KOPT-K1 (cell line): ENCODE results near the gene PHF14.
"Not testable (repeated sequence)": the region's sequence is repeated elsewhere in the genome, so short reads cannot be mapped to it uniquely, and the experiment has no call there.

Experiments
- H3K27ac ChIP-seq: fragments of 200-600 bp; sonication (generic); 2 replicates; pipeline ENCODE4 v1.5.1; 2016; ENCODE audit warnings: antibody characterized with exemption, mild to moderate bottlenecking, low read depth, low read length; ENCODE audit not compliant: poor library complexity, severe bottlenecking
- H3K36me3 ChIP-seq: fragments of 200-600 bp; sonication (generic); 2 replicates; pipeline ENCODE4 v1.5.1; 2017; ENCODE audit warnings: antibody characterized with exemption, mild to moderate bottlenecking, low read length, moderate library complexity; ENCODE audit not compliant: insufficient read depth
- H3K9me3 ChIP-seq: fragments of 200-600 bp; sonication (generic); 2 replicates; pipeline ENCODE4 v1.5.1; 2017; ENCODE audit warnings: antibody characterized with exemption, low read length, mild to moderate bottlenecking; ENCODE audit not compliant: insufficient read depth, poor library complexity, severe bottlenecking

The PHF14 gene

DNA sequence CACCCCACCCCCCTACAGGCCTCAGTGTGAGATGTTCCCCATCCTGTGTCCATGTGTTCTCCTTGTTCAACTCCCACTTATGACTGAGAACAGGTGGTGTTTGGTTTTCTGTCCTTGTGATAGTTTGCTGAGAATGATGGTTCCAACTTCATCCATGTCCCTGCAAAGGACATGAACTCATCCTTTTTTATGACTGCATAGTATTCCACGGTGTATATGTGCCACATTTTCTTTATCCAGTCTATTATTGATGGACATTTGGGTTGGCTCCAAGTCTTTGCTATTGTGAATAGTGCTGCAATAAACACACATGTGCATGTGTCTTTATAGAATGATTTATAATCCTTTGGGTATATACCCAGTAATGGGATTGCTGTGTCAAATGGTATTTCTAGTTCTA lies 13.4 kb upstream of the PHF14 start:
- not testable (repeated sequence) for H3K36me3 ChIP-seq, H3K27ac ChIP-seq, H3K9me3 ChIP-seq

DNA sequence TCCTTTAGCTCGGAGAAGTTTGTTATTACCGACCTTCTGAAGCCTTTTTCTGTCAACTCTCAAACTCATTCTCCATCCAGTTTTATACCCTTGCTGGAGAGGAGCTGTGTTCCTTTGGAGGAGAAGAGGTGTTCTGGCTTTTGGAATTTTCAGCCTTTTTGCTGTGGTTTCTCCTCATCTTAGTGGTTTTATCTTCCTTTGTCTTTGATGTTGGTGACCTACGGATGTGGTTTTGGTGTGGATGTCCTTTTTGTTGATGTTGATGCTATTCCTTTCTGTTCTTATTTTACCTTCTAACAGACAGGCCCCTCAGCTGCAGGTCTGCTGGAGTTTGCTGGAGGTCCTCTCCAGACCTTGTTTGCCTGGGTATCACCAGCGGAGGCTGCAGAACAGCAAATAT lies 8.7 kb upstream of the PHF14 start:
- H3K36me3 ChIP-seq, H3K27ac ChIP-seq: not testable (repeated sequence)
- H3K9me3 ChIP-seq = peaks cover 22% of the 10 kb centered on the region

DNA sequence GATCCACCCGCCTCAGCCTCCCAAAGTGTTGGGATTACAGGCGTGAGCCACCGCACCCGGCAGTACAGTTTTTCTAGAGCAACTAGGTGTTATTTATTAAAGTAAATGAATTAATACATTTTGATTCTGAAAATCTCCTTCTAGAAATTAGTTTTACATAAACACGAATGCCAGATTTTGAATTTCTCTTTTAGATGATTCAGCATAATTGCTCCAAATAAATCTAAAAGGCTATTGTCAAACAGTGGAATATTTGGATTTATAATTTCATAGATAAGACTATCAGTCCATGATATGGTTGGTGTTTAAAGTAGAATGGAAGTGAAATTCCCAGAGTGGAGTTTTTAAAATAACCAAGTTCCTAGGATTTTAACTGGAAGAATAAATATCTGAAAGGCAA lies 1.5 kb upstream of the PHF14 start:
- peaks cover 20% of the 10 kb centered on the region for H3K36me3 ChIP-seq
- peaks cover under 1% of the 10 kb centered on the region for H3K9me3 ChIP-seq
- H3K27ac ChIP-seq = no peak overlapping the region

DNA sequence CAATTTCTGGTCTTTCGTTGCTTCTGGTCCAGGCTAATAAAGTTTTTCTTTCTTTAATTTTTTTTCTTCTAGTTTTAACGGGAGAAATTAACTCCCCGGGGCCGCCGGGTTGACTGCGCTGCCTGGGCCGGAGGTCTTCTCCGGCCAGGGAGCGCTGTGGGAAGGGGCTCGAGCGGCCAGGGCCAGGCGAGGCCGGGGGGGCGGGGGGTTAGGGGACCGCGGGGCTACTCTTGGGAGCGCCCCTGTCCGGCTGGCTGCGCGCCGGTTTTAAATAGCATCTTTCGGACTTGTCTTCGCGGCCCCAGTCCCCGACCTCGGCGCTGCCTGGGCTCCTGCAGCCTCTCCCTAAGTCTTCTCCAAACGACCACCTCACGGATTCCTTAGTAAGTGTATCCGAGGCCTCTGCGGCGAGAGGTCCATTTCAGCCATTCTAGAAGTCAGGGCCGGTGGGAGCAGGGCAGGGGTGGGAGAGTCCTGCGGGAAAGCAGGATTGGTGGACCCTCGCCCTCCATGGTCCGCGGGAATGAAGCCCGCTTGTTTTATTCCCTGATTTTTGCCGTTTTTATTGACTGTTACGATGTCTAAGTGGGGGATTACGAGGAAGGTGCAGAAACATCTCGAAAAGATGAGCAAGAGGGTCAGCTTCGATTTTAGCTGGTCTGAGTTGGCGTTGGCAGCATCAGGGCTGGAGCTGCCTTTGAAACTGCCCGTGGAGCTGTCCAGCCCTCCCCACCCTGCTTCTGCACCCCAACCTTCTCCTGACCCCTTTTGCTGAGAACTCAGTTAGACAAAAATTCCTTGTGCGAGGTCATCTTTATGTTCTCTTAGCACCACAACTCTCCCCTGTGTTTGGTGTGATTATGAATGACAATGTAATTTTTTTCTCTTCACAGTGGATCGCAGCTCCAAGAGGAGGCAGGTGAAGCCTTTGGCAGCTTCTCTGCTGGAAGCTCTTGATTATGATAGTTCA lies 555 bp downstream of the PHF14 start:
- H3K36me3 ChIP-seq = peaks cover 34% of the 10 kb centered on the region
- H3K27ac ChIP-seq = peak overlapping the region; percentile 84
- H3K9me3 ChIP-seq = no peaks in the 10 kb centered on the region

DNA sequence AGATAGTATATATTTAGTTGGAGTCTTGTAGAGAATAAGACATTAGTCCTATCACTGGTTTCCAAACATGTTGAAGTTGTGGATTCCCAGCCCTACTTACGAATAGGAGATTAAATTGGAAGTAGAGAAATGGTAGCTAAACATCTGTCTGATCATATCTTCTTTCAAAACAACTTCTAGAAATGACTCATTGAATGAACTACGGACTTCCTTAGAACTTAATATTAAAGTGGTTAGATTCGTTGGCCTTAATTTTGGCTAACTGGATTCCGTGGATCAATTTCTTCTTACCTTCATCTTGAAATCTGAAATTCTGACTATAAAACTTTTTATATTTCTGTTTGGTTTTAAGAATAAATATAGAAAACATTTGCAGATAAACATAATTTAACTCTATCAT lies 3.4 kb downstream of the PHF14 start:
- no peaks in the 10 kb centered on the region for H3K9me3 ChIP-seq
- H3K36me3 ChIP-seq = peaks cover 53% of the 10 kb centered on the region
- no peak overlapping the region for H3K27ac ChIP-seq

- Histone ChIP-seq H3K9me3 (no peaks in the 10 kb centered on the region), H3K27ac (no peak overlapping the region), H3K36me3 (peaks cover 82% of the 10 kb centered on the region)
Observed at GRCh38 chr7:10981317-10981716, 7.6 kb downstream of the PHF14 start.

- H3K27ac ChIP-seq = not testable (repeated sequence)
- peaks cover 18% of the 10 kb centered on the region for H3K9me3 ChIP-seq
- peaks cover 93% of the 10 kb centered on the region for H3K36me3 ChIP-seq
Observed at GRCh38 chr7:10990748-10991147, 17.1 kb downstream of the PHF14 start.

GRCh38 chr7:10995482-10996166 lies 22.0 kb downstream of the PHF14 start:
- peaks cover 80% of the 10 kb centered on the region for H3K36me3 ChIP-seq
- peaks cover 18% of the 10 kb centered on the region for H3K9me3 ChIP-seq
- not testable (repeated sequence) for H3K27ac ChIP-seq

- Histone ChIP-seq H3K36me3 (peaks cover 69% of the 10 kb centered on the region), H3K9me3 (peaks cover 7% of the 10 kb centered on the region), H3K27ac (no peak overlapping the region)
Observed at GRCh38 chr7:10998996-10999757, 25.5 kb downstream of the PHF14 start.

GRCh38 chr7:11005202-11005601 lies 31.5 kb downstream of the PHF14 start:
- Histone ChIP-seq H3K36me3 (peaks cover 63% of the 10 kb centered on the region), H3K9me3 (no peaks in the 10 kb centered on the region), H3K27ac (no peak overlapping the region)

- Histone ChIP-seq H3K36me3 (peaks cover 67% of the 10 kb centered on the region), H3K27ac (no peak overlapping the region), H3K9me3 (no peaks in the 10 kb centered on the region)
Observed at GRCh38 chr7:11006291-11006690, 32.6 kb downstream of the PHF14 start.

- Histone ChIP-seq H3K9me3 (no peaks in the 10 kb centered on the region), H3K36me3 (peaks cover 54% of the 10 kb centered on the region), H3K27ac (no peak overlapping the region)
Observed at GRCh38 chr7:11009631-11010030, 36.0 kb downstream of the PHF14 start.

DNA sequence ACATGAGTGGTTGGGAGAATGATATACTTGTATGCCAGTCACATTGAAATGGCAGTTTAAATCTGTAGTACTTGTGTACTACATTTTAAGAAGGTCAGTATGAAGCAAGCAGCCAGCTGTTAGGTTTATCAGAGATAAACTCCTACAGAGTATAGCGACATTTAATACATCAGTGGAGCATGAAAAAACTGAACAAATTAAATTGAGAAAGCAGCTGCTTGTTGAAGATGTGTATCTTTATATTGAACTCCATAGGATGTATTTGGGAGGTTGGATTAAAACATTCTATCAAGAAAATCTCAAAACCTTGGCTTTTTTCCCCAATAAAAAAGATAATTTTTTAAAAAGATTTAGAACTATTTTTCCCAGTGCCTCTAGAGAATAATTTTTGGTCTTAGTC lies 47.8 kb downstream of the PHF14 start:
- Histone ChIP-seq H3K36me3 (peaks cover 79% of the 10 kb centered on the region), H3K27ac (no peak overlapping the region), H3K9me3 (no peaks in the 10 kb centered on the region)

- Histone ChIP-seq H3K36me3 (peaks cover 81% of the 10 kb centered on the region), H3K9me3 (no peaks in the 10 kb centered on the region), H3K27ac (no peak overlapping the region)
Observed at GRCh38 chr7:11026452-11027359, 53.0 kb downstream of the PHF14 start.
